ENCODE results near the gene RSRP1.

DNA sequence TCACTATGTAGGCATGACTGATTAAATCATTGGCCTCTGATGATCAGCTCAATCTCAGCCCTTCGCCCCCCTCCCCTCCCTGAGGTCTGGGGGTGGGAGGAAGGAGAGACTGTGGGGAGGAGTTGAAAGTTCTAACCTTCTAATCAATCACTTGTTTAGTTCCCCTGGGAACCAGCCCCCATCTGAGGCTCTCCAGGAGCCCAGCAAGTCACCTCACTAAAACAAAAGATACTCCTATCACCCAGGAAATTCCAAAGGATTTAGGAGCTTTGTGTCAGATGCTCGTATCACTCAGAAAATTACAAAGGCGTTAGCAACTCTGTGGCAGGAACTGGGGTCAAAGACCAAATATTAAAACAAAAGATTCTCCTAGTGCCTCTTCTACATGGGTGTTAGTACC lies 36.5 kb downstream of the RSRP1 start:
- TF ChIP-seq EZH2phosphoT487 (IDR thresholded peaks at IDR 0.05; ENCODE audit: low read depth, severe bottlenecking, unreplicated experiment), result no peak
- TF ChIP-seq, protein P1, sequence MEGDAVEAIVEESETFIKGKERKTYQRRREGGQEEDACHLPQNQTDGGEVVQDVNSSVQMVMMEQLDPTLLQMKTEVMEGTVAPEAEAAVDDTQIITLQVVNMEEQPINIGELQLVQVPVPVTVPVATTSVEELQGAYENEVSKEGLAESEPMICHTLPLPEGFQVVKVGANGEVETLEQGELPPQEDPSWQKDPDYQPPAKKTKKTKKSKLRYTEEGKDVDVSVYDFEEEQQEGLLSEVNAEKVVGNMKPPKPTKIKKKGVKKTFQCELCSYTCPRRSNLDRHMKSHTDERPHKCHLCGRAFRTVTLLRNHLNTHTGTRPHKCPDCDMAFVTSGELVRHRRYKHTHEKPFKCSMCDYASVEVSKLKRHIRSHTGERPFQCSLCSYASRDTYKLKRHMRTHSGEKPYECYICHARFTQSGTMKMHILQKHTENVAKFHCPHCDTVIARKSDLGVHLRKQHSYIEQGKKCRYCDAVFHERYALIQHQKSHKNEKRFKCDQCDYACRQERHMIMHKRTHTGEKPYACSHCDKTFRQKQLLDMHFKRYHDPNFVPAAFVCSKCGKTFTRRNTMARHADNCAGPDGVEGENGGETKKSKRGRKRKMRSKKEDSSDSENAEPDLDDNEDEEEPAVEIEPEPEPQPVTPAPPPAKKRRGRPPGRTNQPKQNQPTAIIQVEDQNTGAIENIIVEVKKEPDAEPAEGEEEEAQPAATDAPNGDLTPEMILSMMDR (IDR thresholded peaks at IDR 0.05; ENCODE audit: poor library complexity), result no peak

All from hepatocyte (in vitro differentiated cells).